Activated CD4-positive, alpha-beta T cell treated with anti-CD3 and anti-CD28 coated beads for 36 hours (primary cell): ENCODE data around the gene SORCS2. TPM values are rescaled to one million over a fixed set of nuclear protein-coding genes. Genes with fewer than 3 reads are reported as not detected.

ENCODE experiments used
- ATAC-seq: fragments of 200-7000 bp; cut with Tn5 transposase; one replicate; pipeline ENCODE4 v1.10.0; 2021; ENCODE audit warnings: mild to moderate bottlenecking, moderate library complexity
- CTCF ChIA-PET: fragments of 350-600 bp; sonication (Branson Sonifier 250); formaldehyde crosslinking; loops from one replicate; lab custom pipeline; 2021; ENCODE audit warnings: antibody characterized with exemption; lab: Charles Lee
- POLR2A ChIA-PET: fragments of 350-600 bp; sonication (Branson Sonifier 250); formaldehyde crosslinking; loops from one replicate; lab custom pipeline; 2021; ENCODE audit warnings: antibody characterized with exemption, inconsistent platforms; lab: Charles Lee
- DNase-seq: peaks from one replicate; pipeline ENCODE4 v3.0.0-alpha.2; 2020
- H3K27ac Mint-ChIP-seq: one replicate; pipeline ENCODE4 v1.8.0; 2021; ENCODE audit warnings: mixed read lengths
- H3K27me3 Mint-ChIP-seq: one replicate; pipeline ENCODE4 v1.8.0; 2021; ENCODE audit warnings: mixed read lengths
- H3K36me3 Mint-ChIP-seq: one replicate; pipeline ENCODE4 v1.8.0; 2021; ENCODE audit warnings: low read depth, mixed read lengths
- H3K4me1 Mint-ChIP-seq: one replicate; pipeline ENCODE4 v1.8.0; 2021; ENCODE audit warnings: mixed read lengths
- H3K4me3 Mint-ChIP-seq: one replicate; pipeline ENCODE4 v1.8.0; 2021; ENCODE audit warnings: mild to moderate bottlenecking, moderate library complexity, mixed read lengths
- H3K9me3 Mint-ChIP-seq: one replicate; pipeline ENCODE4 v1.8.0; 2021; ENCODE audit warnings: low read depth, mixed read lengths
- intact Hi-C, 2 experiments: fragments of 100-400 bp; cut with DNase I in 1 of 2; cut with micrococcal nuclease in 1 of 2; formaldehyde crosslinking; loops; one replicate each; pipeline versions ENCODE4 v1.14.2 to v1.15.1; 2022 to 2024; cut with DNase I, micrococcal nuclease
- total RNA-seq, 2 experiments: library from RNA; stranded (reverse); gene quantifications; one replicate each; pipeline ENCODE4 v1.2.3, GENCODE V29; 2021

SORCS2 gene
- total RNA-seq, 2 experiments from 2014 or later = 0.04 TPM; not detected in 1

DNA sequence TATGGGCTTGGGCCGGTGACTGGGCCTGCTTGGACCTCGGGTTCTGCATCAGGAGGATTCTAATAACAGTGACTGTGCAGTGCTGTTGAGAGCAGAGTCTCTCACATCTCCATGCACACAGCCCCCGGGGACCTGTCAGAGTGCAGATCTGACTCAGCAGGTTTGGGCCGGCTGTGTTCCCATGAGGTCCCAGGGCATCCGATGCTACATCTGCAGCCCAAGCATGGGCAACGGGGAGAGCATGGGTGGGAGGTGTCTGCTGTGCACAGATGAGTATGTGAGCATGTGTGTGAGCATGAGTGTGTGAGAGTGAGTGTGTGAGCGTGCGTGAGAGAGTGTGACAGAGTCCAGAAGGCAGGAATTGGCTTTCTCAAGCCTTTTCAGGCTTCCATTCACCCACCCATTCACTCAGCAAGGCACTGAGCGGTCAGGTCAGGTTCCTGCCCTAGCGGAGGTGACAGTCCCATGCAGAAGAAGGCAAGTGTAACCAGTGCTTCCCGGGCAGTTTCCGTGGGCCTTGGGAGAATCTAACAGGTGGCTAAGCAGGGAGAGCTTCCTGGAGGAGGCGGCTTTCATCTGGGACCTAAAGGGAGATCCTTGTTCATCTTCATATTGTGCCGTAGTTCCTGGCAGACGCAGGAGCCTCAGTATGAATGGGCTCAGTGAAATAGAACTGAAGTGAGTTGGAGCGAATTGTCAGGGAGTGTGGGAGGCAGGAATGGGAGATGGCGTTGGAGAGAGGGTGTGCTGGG lies 62.6 kb downstream of the SORCS2 start:
- POLR2A ChIA-PET = no interaction called here
- no peak for ATAC-seq
- intact Hi-C loops = no loop called here

DNA sequence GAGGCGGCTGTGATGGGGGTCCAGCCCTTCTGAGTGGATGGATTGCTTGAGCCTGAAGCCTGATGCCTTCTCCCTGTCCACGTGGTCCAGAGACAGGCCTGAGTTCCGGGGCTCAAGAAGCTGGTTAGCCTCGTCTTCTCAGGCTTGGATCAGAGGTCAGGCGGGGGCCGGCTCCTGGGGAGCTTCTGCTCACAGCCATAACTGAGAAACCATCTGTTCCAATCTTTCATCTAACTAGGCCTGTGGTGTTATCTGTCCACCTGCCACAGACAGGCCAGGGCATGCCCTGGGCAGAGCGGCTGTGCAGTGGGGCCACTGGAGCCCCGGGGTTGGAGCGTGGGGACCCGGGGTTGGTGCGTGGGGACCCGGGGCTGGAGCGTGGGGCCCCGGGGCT lies 63.1 kb downstream of the SORCS2 start:
- CTCF ChIA-PET = no interaction called here
- ATAC-seq = no peak
- H3K4me3 Mint-ChIP-seq = no peak overlapping the region
- intact Hi-C loops = no loop called here
- no peak for DNase-seq
- H3K27me3 Mint-ChIP-seq = peaks cover 2% of the 10 kb centered on the region
- no peaks in the 10 kb centered on the region for H3K36me3 Mint-ChIP-seq
- H3K4me1 Mint-ChIP-seq = no peaks in the 10 kb centered on the region
- peaks cover 4% of the 10 kb centered on the region for H3K9me3 Mint-ChIP-seq
- no peak overlapping the region for H3K27ac Mint-ChIP-seq
- POLR2A ChIA-PET = no interaction called here

More for the DNA sequence above, 62.6 kb downstream of the SORCS2 start:
- Mint-ChIP-seq H3K9me3 (peaks cover 4% of the 10 kb centered on the region), H3K36me3 (no peaks in the 10 kb centered on the region), H3K27me3 (peaks cover 2% of the 10 kb centered on the region), H3K27ac (no peak overlapping the region), H3K4me3 (no peak overlapping the region), H3K4me1 (no peaks in the 10 kb centered on the region)
- CTCF ChIA-PET = no interaction called here
- no peak for DNase-seq

DNA sequence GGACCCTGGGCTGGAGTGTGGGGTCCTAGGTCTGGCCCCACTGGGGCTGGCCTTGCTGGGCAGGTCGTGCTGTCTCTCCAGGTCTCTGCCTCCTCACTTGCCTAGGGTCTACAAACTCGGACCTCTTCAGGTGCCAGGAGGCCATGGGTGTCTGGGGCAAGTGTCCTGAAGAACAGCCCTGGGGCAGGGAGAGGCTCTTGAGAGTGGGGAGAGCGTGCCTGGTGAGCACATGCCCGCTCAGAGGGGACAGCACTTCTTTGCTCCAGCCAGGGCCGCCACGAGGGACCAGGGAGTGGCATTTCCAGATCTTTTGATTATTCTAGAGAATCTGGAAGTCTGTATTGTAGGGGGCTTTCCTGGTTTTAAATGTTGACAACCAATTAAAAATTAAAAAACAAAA lies 63.7 kb downstream of the SORCS2 start:
- Mint-ChIP-seq H3K4me1 (no peaks in the 10 kb centered on the region), H3K27ac (no peak overlapping the region), H3K36me3 (no peaks in the 10 kb centered on the region), H3K9me3 (peaks cover 4% of the 10 kb centered on the region), H3K4me3 (no peak overlapping the region), H3K27me3 (peaks cover 2% of the 10 kb centered on the region)
- intact Hi-C loops = no loop called here
- DNase-seq (no peak), ATAC-seq (no peak)
- ChIA-PET CTCF (no interaction called here), POLR2A (no interaction called here)

DNA sequence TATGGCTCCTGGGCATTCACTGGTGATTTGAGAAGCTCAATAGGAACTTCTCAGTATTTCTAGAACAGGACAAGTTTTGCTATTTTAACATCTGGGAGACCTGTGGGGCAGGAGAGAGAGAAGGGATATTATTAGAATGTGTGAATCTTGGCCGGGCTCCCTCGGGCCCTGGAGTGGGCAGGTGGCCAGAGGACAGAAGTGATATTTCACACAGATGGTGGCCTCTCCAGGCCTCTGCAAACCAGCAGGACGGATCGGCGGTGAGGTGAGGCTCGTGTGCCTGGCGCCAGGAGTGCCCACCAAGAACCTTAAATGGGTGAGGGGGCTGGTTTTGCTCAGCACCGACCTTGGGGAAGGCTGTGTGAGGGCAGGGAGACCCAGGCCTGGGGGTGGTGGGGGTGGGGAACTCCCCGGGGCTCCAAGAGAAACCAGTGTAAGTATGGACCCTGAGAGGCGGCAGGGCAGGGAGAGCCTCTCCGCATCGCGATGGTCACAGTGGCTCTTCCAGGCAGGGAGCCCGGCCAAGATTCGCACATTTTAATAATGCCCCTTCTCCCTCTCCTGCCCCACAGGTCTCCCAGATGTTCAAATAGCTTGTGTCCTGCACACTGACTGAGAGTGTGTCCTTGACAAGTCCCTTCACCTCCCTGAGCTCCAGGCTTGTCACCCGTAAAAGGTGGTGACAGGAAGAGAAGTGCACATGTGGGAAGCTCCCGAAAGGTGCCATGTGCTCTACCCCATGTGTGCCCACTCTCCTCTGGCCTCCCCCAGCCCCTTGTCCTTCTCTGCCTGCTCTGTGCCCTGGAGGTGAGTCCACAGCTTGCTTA lies 64.9 kb downstream of the SORCS2 start:
- H3K36me3 Mint-ChIP-seq = no peaks in the 10 kb centered on the region

DNA sequence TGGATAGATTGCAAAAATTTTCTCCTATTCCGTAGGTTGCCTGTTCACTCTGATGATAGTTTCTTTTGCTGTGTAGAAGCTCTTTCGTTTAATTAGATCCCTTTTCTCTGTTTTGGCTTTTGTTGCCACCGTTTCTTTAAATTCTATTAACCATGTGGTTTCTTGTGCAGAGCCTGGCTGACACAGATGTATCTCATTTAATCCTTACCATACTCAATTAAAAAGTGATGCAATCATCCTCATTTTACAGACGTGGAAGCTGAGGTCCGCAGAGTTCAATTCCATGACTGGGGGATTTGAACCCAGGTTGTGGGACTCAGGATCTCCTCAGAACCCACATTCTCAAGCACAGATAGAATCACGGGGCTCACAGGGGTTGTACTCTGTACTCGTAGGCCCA lies 66.7 kb downstream of the SORCS2 start:
- DNase-seq (no peak), ATAC-seq (no peak)
- no peaks in the 10 kb centered on the region for H3K36me3 Mint-ChIP-seq
- ChIA-PET POLR2A (no interaction called here), CTCF (no interaction called here)
- intact Hi-C loops = no loop called here
- H3K27ac Mint-ChIP-seq = no peak overlapping the region
- no peaks in the 10 kb centered on the region for H3K4me1 Mint-ChIP-seq
- peaks cover 4% of the 10 kb centered on the region for H3K9me3 Mint-ChIP-seq
- H3K27me3 Mint-ChIP-seq = no peaks in the 10 kb centered on the region
- H3K4me3 Mint-ChIP-seq = no peak overlapping the region

More for the DNA sequence above, 64.9 kb downstream of the SORCS2 start:
- intact Hi-C loops = no loop called here
- H3K27ac Mint-ChIP-seq = no peak overlapping the region
- H3K4me1 Mint-ChIP-seq = no peaks in the 10 kb centered on the region
- ATAC-seq = no peak
- H3K4me3 Mint-ChIP-seq = no peak overlapping the region
- ChIA-PET CTCF (no interaction called here), POLR2A (no interaction called here)
- DNase-seq = no peak
- H3K27me3 Mint-ChIP-seq = no peaks in the 10 kb centered on the region
- H3K9me3 Mint-ChIP-seq = peaks cover 4% of the 10 kb centered on the region

DNA sequence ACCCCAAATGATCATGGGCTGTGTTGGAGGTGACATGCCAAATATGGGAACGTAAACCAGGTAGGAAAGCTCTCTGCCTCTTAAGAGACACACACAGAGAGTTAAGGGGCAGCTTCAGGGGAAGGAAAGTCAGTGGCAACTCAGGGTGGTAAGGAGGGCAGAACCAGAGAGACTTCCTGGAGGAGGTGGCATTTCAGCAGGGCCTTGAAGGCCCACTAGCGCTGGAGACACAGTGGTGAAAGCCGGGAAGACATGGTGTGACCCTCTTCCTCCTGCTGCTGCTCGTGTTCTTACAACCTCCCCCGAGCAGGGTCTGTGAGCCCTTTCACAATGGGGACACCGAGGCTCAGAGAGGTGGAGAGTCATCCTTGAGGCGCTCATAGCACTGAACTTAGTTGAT lies 68.2 kb downstream of the SORCS2 start:
- ChIA-PET POLR2A (no interaction called here), CTCF (interaction anchor here (0.6 kb wide), 1 partner anchor 414 kb away, joined by 3 read pairs; no protein-coding TSS in a partner anchor)
- H3K27me3 Mint-ChIP-seq = no peaks in the 10 kb centered on the region
- H3K4me3 Mint-ChIP-seq = no peak overlapping the region
- no peak overlapping the region for H3K27ac Mint-ChIP-seq
- ATAC-seq (no peak), DNase-seq (no peak)
- H3K4me1 Mint-ChIP-seq = no peaks in the 10 kb centered on the region
- H3K36me3 Mint-ChIP-seq = no peaks in the 10 kb centered on the region
- intact Hi-C loops = no loop called here
- peaks cover 4% of the 10 kb centered on the region for H3K9me3 Mint-ChIP-seq

DNA sequence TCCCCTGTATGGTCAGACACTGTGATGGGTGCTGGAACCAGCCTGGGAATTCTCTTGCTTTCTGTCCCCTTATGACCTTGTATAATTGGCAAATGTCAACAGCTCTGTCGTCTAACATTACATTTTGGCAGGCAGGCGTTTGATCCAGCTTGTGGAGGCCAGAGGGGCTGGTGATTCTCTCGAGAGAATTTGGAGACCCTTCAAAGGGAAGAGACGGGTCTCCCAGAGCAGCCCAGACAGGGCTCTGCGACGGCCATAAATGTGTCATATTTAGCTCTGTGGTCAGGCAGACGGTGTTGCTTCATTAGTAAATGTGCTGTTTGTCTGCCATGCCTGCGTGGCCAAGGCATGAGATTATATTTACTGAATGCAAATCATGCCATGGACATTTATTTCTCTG lies 68.7 kb downstream of the SORCS2 start:
- no peak for DNase-seq
- Mint-ChIP-seq H3K27me3 (peaks cover 1% of the 10 kb centered on the region), H3K4me3 (no peak overlapping the region), H3K36me3 (no peaks in the 10 kb centered on the region), H3K4me1 (no peaks in the 10 kb centered on the region), H3K9me3 (peaks cover 4% of the 10 kb centered on the region), H3K27ac (no peak overlapping the region)
- ChIA-PET POLR2A (no interaction called here), CTCF (interaction anchor here (0.6 kb wide), 1 partner anchor 415 kb away, joined by 3 read pairs; no protein-coding TSS in a partner anchor)
- ATAC-seq = no peak
- intact Hi-C loops = no loop called here

DNA sequence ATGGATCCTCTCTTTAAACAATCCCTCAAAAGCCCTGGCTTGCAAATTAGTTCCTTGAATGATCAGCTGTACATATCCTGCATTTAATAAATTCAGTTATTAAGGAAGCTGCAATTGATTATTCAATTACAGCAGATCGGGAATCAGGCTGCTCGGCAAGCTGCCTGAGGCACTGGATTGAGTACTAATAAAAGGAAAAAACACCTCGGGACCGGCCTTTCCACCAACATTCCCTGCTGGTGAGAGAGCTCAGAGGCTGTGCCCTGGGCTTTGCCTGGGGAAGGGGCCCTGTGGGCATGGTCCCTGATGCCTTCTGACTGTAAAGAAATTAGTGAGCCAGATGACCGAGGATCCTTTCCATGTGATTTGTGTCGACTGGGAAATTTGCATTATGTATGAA lies 69.2 kb downstream of the SORCS2 start:
- ChIA-PET CTCF (no interaction called here), POLR2A (no interaction called here)
- Mint-ChIP-seq H3K27me3 (peaks cover 1% of the 10 kb centered on the region), H3K36me3 (no peaks in the 10 kb centered on the region), H3K9me3 (peaks cover 4% of the 10 kb centered on the region), H3K4me1 (no peaks in the 10 kb centered on the region), H3K27ac (no peak overlapping the region), H3K4me3 (no peak overlapping the region)
- no peak for DNase-seq
- intact Hi-C loops = no loop called here
- no peak for ATAC-seq

DNA sequence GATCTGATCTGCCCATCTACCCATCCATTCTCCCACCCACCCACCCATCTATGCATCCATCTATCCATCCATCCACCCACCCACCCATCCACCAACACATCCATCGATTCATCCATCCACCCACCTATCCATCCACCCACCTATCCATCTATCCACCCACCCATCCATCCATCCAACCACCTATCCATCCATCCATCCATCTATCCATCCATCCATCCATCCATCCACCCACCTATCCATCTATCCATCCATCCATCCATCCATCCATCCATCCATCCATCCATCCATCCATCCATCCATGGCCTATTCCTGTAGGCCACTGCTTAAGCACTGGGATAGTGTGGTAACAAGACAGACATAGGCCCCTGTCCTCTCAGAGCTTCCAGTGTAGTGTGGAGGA lies 69.8 kb downstream of the SORCS2 start:
- intact Hi-C loops = no loop called here
- no peak overlapping the region for H3K27ac Mint-ChIP-seq
- peaks cover 1% of the 10 kb centered on the region for H3K27me3 Mint-ChIP-seq
- H3K36me3 Mint-ChIP-seq = no peaks in the 10 kb centered on the region
- DNase-seq (no peak), ATAC-seq (no peak)
- H3K9me3 Mint-ChIP-seq = peaks cover 4% of the 10 kb centered on the region
- ChIA-PET CTCF (no interaction called here), POLR2A (no interaction called here)
- no peak overlapping the region for H3K4me3 Mint-ChIP-seq
- no peaks in the 10 kb centered on the region for H3K4me1 Mint-ChIP-seq

DNA sequence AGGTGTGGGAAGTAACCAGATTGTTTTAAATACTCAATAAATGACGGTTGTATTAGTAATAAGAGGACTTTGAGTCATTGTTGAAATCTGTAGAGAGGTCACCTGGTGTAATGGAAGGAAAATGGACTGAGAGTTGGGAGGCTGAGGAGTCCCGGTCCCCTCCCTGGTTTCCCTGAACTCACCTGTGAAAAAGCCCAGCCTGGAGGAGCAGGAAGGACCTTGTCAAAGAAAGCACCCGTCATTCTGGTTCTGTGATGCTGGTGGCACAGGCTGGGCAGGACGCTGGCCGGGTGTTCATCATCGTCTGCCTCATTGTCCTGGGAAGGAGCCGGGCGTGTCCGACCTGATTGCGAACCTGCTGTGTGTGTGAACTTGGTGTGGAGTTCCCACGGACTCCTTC lies 70.8 kb downstream of the SORCS2 start:
- Mint-ChIP-seq H3K27ac (no peak overlapping the region), H3K27me3 (peaks cover 1% of the 10 kb centered on the region), H3K36me3 (no peaks in the 10 kb centered on the region), H3K4me1 (no peaks in the 10 kb centered on the region), H3K4me3 (no peak overlapping the region), H3K9me3 (peaks cover 4% of the 10 kb centered on the region)
- ATAC-seq (no peak), DNase-seq (no peak)
- intact Hi-C loops = no loop called here
- ChIA-PET POLR2A (no interaction called here), CTCF (interaction anchor here (0.7 kb wide), 1 partner anchor 913 kb away, joined by 4 read pairs; no protein-coding TSS in a partner anchor)

DNA sequence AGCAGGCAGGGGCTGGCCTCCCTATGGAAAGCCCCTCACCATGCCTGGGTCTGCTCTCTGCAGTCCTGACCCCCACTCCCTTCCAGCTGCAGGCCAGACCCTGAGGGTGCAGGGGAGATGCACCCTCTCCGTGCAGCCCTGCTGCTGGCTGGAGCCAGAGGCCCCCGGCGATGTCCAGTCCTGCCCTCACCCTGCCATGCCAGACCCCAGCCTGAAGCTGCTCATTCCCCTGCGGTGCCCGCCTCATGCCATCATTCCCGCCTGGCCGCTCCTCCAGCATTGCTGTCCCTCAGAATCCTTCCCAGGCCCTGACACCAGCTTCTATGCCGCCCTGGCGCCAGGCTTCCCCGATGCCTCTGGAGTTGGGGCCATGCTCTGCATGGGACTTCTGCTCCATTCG lies 72.4 kb downstream of the SORCS2 start:
- no peaks in the 10 kb centered on the region for H3K36me3 Mint-ChIP-seq
- H3K4me1 Mint-ChIP-seq = no peaks in the 10 kb centered on the region
- CTCF ChIA-PET = no interaction called here
- DNase-seq = no peak
- no peak overlapping the region for H3K27ac Mint-ChIP-seq
- peaks cover under 1% of the 10 kb centered on the region for H3K9me3 Mint-ChIP-seq
- no peak overlapping the region for H3K4me3 Mint-ChIP-seq
- POLR2A ChIA-PET = no interaction called here
- intact Hi-C loops = no loop called here
- ATAC-seq = no peak
- H3K27me3 Mint-ChIP-seq = peaks cover 1% of the 10 kb centered on the region
